ENCODE data around the gene MAP3K5.
"Not testable (repeated sequence)": the region's sequence is repeated elsewhere in the genome, so short reads cannot be mapped to it uniquely, and the experiment has no call there.

Gene MAP3K5

DNA sequence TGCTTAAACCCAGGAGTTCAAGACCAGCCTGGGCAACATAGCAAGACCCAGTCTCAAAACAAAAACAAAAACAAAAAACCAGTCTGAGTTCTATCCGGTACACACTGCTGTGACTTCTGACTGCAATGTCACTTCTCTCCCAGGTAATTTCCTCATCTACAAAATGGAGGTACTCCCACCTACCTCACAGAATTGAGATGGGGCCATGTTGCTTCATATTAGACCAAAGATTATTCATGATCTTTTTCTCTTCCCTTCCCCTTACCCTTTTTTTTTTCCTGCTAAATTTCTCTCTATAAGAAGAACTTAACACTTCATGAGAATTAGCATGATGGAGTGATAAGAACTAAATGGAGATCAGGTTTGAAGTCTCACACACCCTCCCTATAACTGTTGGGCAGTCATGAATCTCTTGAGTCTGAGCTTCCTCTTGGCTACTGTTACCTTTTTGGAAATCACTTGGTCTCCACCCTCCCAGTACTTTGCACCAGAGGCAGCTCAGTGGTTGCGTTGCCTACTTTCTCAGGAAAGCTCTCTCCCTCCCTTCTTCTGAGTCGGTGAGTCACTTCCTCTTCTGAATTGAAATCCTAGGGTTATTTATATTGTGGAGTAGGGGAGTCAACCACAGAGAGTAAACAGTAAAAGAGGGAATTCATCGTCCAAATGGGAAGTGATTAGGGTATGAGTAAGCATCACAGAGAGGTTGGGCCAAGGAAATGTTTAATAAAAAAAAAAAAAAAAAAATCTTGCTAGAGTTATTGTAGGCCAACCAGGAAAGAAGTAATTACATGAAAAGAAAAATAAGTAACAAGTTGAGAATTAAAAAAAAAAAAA is 182.2 kb downstream of the MAP3K5 start:
- DNase-seq (ENCODE audit: low read depth), result peak; percentile 100

DNA sequence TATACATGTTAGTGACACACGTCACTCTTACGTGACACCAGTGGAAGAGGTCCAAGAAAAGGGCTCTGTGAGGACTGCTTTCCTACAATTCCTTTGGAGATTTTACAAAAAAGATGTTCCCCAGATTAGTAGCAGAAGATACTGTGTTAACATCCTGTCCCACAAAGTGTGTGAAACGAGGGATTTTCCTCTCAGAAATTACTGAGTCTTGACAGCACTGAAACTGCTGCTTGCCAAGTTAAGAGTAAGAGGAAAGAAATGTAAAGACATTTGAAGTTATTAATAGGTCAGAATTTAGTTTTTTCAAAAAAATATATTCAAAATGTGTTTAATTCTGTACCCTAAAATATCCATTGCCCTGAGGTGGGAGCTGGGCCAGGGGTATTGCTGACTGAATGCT is 183.3 kb downstream of the MAP3K5 start:
- DNase-seq (ENCODE audit: low read depth), result peak; percentile 76

DNA sequence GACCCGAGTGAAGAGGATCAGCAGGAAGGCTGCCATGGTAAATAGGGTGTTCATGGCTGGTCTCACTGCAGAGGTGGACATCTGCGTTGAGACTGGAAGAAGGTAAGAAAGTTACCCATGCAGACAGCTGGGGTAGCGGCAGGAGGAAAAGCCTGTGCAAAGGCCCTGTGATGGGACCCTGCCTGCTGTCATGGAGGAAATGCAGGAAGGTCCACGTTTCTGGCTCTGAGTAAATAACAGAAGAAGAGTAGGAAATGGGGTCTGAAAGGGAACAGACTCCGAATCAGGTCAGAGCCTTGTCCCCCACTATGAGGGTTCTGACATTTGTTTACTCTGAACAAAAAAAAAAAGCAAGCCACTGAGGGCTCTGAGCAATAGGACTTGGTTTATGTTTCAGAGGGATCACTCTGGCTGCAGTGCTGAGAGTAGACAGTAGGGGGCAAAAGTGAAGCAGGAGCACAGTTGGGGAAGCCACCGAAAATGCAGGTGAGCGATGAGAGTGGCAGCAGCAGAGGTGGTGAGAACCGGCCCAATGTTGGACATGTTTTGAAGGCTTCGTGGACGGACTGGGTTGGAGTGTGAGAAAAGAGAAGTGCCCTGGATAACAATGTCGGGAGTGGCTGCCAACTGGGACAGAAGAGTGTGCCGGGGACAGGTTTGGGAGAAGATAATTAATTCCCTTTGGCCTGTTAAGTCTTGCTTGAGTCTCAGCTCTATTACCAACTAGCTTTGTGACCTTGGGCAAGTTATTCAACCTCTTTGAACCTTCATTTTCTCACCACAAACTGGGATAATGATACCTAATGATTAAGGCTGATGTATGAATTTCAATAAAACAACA is 184.1 kb downstream of the MAP3K5 start:
- peak; percentile 76 for DNase-seq (ENCODE audit: low read depth)

DNA sequence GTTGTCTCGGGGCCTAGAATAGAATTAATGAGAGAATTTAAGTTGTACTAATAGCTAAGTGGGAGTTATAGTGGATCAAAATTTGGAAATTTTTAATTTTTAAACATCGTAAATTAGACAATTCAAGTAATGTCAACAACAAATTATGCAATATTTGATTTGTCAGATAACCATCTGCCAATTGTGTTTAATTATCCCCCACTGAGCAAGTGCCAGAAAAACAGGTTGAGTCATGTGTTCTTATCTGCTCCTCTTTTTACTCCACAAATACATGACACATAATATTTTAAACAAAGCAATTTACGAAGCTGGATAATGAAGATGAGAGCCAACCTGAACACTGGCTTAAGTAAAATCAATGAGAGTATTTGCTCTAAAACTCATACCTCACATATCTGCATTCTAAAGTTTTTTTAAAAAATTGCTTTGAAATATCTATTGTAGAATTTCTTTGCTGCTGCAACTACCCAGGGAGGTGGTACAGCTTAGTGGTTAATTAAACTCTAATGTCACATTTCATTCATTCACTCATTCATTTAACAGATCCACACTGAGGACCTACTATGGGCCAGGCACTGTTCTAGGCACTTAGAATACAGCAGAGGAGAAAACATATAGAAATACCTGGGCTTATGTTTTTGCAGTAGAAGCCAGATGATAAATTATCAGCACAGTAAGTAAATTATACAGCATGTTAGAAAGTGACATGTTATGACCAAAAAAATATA is 184.9 kb downstream of the MAP3K5 start:
- peak; percentile 48 for DNase-seq (ENCODE audit: low read depth)

DNA sequence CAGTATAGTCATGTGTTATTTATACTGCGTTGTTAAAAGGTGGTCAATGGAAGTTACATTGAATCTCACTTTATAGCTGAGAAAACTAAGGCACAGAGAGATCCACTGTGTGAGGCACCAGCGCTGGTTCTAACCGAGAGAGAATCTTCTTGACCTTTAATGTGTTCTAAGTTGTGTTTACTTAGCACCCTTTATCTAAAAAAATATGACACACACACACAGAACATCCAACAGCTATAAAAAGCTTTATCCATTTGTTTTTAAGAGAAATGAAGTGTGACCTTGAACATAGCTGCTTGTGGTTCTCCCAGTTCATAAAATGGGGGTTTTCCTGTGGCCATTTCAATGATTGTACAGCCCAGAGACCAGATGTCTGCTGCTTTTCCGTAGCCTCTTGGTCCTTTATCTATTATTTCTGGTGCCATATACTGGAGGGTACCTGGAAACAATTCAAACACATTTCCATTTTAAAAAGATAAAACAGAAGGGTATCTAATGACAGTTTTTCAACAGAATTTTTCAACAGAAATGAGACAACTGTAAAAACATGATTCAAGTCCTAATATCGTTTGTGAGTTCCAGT is 187.3 kb downstream of the MAP3K5 start:
- DNase-seq (ENCODE audit: low read depth), result no peak

DNA sequence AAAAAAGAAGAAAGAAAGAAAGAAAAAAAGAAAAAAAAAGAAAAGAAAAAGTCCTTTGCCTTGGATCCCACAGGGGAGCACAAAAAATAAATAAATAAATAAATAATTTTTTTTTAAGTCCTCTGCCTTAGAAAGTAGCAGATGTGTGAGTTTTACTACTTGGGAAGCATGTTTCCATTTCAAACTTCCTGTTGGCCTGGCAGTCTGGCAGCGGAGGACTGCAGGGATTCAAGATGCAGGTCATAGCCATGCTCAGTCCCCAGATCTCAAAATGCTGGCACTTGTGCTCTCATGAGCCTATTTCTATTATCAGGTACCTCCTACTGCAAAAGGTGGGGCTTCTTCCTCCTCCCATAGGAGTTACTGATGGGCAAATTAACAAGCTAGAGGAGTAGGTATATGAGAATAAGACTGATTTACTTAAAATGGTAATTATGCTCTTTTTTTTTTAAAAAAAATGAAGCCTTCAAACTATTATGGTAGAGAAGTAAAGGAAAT is 187.9 kb downstream of the MAP3K5 start:
- no peak for DNase-seq (ENCODE audit: low read depth)

DNA sequence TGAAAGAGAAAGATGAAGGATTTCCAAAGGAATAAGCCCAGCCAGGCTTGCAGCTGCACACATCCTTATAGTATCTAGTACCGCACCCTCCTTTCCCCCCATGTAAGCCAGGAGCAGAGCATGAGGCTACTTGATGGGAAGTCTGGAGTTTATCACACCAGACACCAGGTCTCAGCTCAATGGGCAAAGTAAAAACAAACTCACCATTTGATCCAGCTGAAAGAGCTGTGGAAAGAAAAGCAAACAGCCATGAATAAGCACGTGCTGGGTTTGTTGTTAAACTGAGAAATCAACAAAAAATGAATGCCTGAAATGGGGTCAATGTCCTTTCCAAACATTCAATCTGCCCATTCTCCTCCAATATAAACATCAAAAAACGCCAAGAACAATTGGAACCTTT is 191.5 kb downstream of the MAP3K5 start:
- no peak for DNase-seq (ENCODE audit: low read depth)

DNA sequence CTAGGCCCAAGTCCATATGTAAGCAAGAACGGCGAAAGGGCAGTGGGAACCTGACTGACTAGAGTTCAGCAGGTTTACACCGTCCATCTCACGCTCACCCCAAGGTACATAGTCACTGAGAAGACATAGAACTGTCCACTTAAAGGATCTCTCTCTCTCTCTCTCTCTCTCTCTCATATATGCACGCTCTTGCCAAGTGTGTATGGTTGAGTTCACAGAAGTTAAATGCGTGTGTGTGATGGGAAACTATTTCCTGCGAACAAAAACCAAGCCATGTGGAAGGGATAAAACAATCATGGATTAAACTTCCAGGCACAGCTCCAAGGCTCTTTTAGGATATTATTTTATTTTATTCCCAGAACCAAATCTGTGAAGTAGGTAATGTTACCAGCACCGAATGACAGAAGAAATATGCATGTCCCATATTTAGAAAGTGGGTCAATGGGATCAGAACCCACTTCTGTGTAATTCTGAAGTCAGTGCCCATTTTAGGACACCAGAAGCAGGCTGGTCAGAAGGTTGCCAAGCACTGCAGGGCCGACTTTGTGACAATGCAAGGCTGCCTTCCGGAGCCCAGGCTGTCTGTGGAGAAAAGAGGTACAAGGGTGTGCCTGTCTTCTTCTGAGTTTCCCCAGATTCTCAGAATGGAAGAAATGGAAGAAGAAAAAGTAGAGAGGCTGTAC is 192.8 kb downstream of the MAP3K5 start:
- DNase-seq (ENCODE audit: low read depth), result no peak

DNA sequence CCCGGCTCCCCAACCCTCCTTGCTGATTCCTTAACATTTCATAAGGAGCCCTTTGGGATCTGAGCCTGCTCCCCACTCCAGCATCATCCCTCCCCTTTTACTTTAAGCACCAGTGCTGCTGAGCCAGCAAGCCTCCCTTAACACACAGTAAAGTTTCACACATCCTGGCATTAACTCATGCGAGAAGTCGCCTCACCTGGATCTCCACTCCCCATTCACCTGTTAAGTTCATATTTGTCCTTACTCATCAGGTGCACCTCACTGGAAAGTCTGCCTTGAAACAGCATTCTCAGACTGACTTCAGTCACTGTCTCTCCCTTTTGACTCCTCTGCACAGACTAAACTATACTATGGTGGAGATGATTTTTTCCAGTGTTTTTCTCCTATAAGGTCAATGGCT is 194.2 kb downstream of the MAP3K5 start:
- DNase-seq (ENCODE audit: low read depth), result no peak

DNA sequence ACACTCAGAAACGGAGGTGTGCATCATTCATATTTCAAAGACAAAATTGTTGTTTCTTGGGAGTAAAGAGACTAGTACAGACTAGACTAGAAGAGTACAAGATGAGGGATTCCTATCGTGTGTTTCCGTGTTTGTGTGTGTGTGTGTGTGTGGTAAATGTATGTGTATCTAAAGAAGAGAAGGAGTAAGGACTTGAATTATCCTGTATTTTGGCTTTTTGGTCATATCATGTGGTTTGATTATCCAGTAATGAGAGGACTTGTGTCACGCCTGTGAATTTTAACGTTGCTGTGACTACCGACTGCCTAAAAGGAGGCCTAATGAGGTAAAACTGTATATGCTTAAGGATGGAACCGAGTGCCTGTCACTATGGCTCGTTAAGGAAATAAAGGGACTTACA is 197.6 kb downstream of the MAP3K5 start:
- DNase-seq (ENCODE audit: low read depth), result no peak

DNA sequence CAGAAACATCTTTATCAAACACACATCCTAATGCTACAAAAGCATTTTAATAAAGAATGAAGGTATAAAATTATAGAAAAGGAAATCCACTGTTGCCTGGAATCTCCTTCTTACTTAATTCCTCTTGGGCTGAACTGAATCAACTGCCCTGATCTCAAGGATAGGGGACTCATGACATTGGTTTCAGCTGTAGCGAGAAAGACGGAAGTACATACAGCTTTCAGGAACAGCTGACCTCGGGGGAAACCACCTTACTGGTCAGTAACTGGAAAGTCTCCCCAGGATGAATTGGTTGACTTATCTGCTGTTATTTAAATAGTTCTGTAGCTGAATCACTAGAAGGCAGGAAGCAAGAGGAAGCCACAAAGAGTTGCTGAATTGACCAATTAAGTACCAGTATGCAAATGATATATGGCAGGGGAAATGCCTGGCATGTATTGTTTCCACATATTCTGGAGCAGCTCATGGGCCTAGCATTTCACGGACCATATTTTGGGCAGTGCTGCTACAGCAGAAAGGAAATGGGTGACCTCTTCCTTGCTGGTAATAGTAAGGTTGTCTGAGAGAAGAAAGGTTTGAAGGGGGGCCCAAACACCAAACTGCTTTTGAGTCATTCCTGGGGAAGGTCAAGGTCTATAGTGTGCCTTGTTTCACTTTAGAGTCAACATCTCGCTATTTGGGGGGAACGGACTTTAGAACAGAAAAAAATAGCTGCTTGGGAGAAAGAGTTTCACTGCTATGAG is 198.4 kb downstream of the MAP3K5 start:
- peak; percentile 99 for DNase-seq (ENCODE audit: low read depth)

DNA sequence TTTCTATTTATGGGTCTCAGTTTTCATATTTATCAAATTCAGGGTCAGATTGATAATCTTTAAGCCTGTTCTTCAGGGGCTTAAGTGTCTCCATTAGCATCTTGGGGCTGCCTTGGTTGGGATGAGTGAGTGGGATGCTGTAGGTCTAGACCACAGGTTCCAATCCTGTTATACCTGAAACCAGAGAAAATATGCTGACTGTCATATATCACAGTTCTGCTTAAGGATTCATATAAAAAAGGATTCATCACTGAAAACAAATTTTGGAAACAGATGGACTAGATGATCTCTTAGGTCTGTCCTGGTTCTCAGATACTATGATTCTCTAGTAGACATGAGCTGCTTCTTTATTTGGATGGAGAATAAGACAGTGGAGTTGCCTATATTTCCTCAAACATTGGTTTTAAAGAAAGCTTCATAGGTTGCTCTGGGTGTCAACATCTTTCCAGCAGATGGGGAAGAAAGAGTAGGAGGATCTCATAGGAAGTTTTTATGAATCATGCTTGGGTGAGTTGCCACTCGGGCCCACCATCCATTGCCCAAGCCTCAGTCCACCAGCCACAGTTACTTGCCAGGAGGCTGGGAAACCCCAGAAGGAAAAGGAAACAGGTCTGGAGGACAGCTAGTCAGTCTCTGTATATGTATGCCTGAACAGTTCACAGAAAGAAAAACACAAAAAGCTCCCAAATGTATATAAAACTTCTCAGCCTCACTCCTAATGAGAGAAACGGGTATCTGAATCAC is 199.2 kb downstream of the MAP3K5 start:
- DNase-seq (ENCODE audit: low read depth), result peak; percentile 78

DNA sequence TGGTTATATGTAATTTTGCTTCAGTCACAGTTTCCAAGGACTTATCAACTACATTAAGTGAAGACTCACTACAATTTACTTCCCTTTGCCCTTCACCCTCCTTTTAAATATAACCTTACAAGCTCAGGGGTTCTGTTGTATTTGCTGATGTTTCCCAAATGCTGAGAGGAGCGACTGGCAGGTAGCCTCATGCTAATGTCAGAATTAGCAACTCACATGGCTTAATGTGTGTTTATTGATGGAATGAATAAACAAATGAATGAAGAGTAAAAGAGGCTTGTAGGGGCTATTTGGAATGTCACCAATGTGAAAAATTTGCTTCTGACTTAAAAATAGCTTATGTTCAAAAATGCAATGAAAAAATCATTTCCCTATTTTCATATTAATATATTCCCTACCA is 200.7 kb downstream of the MAP3K5 start:
- no peak for DNase-seq (ENCODE audit: low read depth)

DNA sequence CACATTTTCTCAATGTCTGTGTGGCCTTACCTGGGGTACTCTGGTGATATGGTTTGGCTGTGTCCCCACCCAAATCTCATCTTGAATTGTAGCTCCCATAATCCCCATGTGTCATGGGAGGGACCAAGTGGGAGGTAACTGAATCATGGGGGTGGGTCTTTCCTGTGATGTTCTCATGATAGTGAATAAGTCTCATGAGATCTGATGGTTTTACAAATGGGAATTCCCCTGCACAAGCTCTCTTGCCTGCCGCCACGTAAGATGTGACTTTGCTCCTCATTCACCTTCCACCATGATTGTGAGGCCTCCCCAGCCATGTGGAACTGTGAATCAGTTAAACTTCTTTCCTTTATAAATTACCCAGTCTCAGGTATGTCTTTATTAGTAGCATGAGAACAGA is 201.4 kb downstream of the MAP3K5 start:
- not testable (repeated sequence) for DNase-seq (ENCODE audit: low read depth)

DNA sequence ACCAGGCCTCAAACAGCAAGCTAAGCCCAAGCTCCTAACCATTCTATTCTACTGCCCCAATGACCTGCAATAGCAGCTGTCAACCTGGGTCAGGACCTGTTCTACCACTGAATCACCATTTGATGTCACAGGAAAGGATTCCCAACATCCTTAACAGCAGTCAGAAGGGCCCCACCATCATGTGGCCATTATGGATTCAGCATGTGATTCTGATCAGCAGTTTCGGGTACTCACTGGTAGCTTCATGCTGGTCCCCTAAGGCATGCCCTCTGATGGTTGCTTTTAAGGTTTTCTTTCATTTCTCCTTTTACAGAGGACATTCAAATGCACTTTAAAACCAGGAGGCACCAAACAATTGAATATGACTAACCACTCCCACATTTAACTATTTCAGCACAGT is 204.8 kb downstream of the MAP3K5 start:
- peak; percentile 53 for DNase-seq (ENCODE audit: low read depth)

DNA sequence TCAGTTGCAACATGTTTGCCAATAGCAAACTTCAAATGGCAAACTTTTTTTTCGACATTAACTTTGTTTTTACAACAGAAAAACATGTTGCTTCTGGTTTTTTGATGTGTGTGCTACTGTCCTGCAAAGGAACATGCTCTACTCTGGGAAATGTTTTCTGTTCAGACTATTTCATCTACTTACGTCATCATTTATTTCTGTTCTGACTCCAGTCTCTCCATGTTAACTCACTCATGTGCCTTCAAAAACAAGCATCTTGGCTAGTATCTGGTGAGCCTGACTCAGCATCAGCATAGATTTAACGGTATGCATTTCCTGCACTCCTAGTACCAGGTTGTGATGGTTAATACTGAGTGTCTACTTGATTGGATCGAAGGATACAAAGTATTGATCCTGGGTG is 206.0 kb downstream of the MAP3K5 start:
- DNase-seq (ENCODE audit: low read depth), result peak; percentile 89

DNA sequence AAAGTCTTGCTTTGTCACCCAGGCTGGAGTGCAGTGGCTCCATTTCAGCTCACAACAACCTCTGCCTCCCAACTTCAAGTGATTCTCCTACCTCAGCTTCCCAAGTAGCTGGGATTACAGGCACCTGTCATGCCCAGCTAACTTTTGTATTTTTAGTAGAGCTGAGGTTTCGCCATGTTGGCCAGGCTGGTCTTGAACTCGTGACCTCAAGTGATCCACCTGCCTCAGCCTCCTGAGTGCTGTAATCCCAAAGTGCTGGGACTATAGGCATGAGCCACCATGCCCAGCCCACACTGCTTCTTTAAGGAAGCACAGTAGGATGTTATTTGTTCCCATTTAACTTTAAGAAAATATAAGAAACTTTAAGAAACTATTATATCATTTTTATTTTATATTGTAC is 206.8 kb downstream of the MAP3K5 start:
- DNase-seq (ENCODE audit: low read depth), result not testable (repeated sequence)

DNA sequence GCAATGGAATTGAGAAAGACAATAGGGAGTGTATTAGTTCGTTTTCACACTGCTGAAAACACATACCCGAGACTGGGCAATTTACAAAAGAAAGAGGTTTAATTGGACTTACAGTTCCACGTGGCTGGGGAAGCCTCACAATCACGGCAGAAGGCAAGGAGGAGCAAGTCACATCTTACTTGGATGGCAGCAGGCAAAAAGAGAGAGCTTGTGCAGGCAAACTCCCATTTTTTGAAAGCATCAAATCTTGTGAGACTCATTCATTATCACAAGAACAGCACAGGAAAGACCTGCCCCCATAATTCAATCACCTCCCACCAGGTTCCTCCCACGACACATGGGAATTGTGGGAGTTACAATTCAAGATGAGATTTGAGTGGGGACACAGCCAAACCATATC is 208.0 kb downstream of the MAP3K5 start:
- not testable (repeated sequence) for DNase-seq (ENCODE audit: low read depth)

DNA sequence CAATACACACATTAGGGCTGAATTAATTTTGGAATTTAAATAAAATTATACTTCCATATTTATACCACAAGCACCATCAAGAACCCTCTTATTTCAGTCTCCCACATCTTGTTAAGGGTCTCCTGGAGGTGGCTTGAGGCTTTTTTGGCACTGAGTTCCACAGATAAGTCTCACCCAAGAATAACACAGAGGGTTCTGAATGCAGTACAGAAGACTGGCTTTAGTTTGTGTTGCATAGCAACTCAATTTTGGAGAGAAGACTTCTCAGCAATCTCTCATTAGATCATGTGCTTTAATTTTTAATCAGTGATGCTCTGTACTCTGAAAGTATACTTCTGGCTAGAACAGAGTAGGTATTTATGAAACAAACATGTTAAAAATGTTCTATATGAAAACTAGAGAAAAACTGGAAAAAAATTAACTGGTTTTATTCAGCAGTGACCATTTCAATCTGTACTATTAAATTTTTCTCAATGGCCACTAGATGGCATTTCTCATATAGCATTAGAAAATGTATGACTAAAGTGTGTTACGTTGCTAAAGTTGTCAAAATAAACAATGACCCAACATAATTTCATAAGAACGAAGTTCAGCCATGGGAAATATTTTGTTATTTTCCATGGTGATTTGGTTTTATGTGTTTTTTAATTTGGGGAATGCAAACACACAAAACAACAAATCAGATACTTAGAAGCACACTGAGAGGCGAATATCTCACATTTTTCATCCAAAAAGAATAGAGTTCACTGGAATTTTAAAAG is 209.4 kb downstream of the MAP3K5 start:
- peak; percentile 93 for DNase-seq (ENCODE audit: low read depth)
